Measurements from ENCODE around the gene USP31.
"Not testable (repeated sequence)": the region's sequence is repeated elsewhere in the genome, so short reads cannot be mapped to it uniquely, and the experiment has no call there.

The USP31 gene

GRCh38 chr16:23145608-23146007 lies 3.6 kb downstream of the USP31 start:
- peaks cover 25% of the 10 kb centered on the region for H3K4me1 Mint-ChIP-seq
- no peak for ATAC-seq

GRCh38 chr16:23145186-23145585 lies 4.1 kb downstream of the USP31 start:
- peak overlapping the region; percentile 7 for H3K27ac Mint-ChIP-seq
- H3K9me3 Mint-ChIP-seq, result no peaks in the 10 kb centered on the region
- DNase-seq (ENCODE audit: low spot score in 2 of 2) (peak in 1 of 2 donors; percentile 22), ATAC-seq (no peak)
- no peak overlapping the region for H3K4me3 Mint-ChIP-seq
- H3K36me3 Mint-ChIP-seq, result peaks cover 11% of the 10 kb centered on the region
- peaks cover 23% of the 10 kb centered on the region for H3K4me1 Mint-ChIP-seq

More at GRCh38 chr16:23145608-23146007, 3.6 kb downstream of the USP31 start:
- Mint-ChIP-seq H3K4me3 (no peak overlapping the region), H3K36me3 (peaks cover 11% of the 10 kb centered on the region), H3K9me3 (no peaks in the 10 kb centered on the region), H3K27ac (no peak overlapping the region)
- no peak for DNase-seq (ENCODE audit: low spot score in 2 of 2)

- H3K27ac Mint-ChIP-seq; H3K4me3 Mint-ChIP-seq; H3K9me3 Mint-ChIP-seq; DNase-seq (ENCODE audit: low spot score in 2 of 2); ATAC-seq: not testable (repeated sequence)
- H3K36me3 Mint-ChIP-seq, result peaks cover 11% of the 10 kb centered on the region
- H3K4me1 Mint-ChIP-seq, result peaks cover 15% of the 10 kb centered on the region
These were observed 4.9 kb downstream of the USP31 start for GRCh38 chr16:23144393-23144792.

- peaks cover 18% of the 10 kb centered on the region for H3K4me1 Mint-ChIP-seq
- no peak overlapping the region for H3K4me3 Mint-ChIP-seq
- no peak overlapping the region for H3K27ac Mint-ChIP-seq
- H3K36me3 Mint-ChIP-seq, result peaks cover 10% of the 10 kb centered on the region
- peak in 1 of 2 donors; percentile 3 for DNase-seq (ENCODE audit: low spot score in 2 of 2)
- H3K9me3 Mint-ChIP-seq, result peaks cover 5% of the 10 kb centered on the region
- no peak for ATAC-seq
These were observed 5.9 kb downstream of the USP31 start for GRCh38 chr16:23143391-23143790.

- DNase-seq (ENCODE audit: low spot score in 2 of 2), result no peak
- H3K4me3 Mint-ChIP-seq, result no peak overlapping the region
- no peak for ATAC-seq
- H3K9me3 Mint-ChIP-seq, result peaks cover 10% of the 10 kb centered on the region
- H3K27ac Mint-ChIP-seq, result no peak overlapping the region
- H3K36me3 Mint-ChIP-seq, result no peaks in the 10 kb centered on the region
- peaks cover 11% of the 10 kb centered on the region for H3K4me1 Mint-ChIP-seq
These were observed 7.1 kb downstream of the USP31 start for GRCh38 chr16:23141959-23142740.

GRCh38 chr16:23141500-23141899 lies 7.8 kb downstream of the USP31 start:
- Mint-ChIP-seq H3K36me3 (no peaks in the 10 kb centered on the region), H3K9me3 (peaks cover 10% of the 10 kb centered on the region), H3K27ac (no peak overlapping the region), H3K4me3 (no peak overlapping the region), H3K4me1 (peaks cover 6% of the 10 kb centered on the region)
- no peak for ATAC-seq
- DNase-seq (ENCODE audit: low spot score in 2 of 2), result no peak

- Mint-ChIP-seq H3K4me1 (peaks cover 6% of the 10 kb centered on the region), H3K36me3 (no peaks in the 10 kb centered on the region), H3K27ac (no peak overlapping the region), H3K9me3 (peaks cover 10% of the 10 kb centered on the region), H3K4me3 (no peak overlapping the region)
- ATAC-seq, result no peak
- DNase-seq (ENCODE audit: low spot score in 2 of 2), result no peak
These were observed 8.2 kb downstream of the USP31 start for GRCh38 chr16:23141033-23141432.

- peaks cover 10% of the 10 kb centered on the region for H3K9me3 Mint-ChIP-seq
- DNase-seq (ENCODE audit: low spot score in 2 of 2) (no peak), ATAC-seq (no peak)
- no peak overlapping the region for H3K27ac Mint-ChIP-seq
- no peaks in the 10 kb centered on the region for H3K36me3 Mint-ChIP-seq
- peaks cover 6% of the 10 kb centered on the region for H3K4me1 Mint-ChIP-seq
- H3K4me3 Mint-ChIP-seq, result no peak overlapping the region
These were observed 9.1 kb downstream of the USP31 start for GRCh38 chr16:23140107-23140506.

- DNase-seq (ENCODE audit: low spot score in 2 of 2) (no peak), ATAC-seq (no peak)
- Mint-ChIP-seq H3K4me3 (no peak overlapping the region), H3K9me3 (peaks cover 10% of the 10 kb centered on the region), H3K27ac (no peak overlapping the region), H3K36me3 (no peaks in the 10 kb centered on the region), H3K4me1 (peaks cover 12% of the 10 kb centered on the region)
These were observed 11.4 kb downstream of the USP31 start for GRCh38 chr16:23137818-23138217.

- Mint-ChIP-seq H3K27ac (no peak overlapping the region), H3K4me1 (peaks cover 17% of the 10 kb centered on the region), H3K36me3 (no peaks in the 10 kb centered on the region), H3K4me3 (no peak overlapping the region), H3K9me3 (peaks cover 10% of the 10 kb centered on the region)
- ATAC-seq (no peak), DNase-seq (ENCODE audit: low spot score in 2 of 2) (no peak)
These were observed 12.0 kb downstream of the USP31 start for GRCh38 chr16:23137256-23137655.

GRCh38 chr16:23134274-23134673 lies 15.0 kb downstream of the USP31 start:
- DNase-seq (ENCODE audit: low spot score in 2 of 2) (no peak), ATAC-seq (no peak)
- peaks cover 10% of the 10 kb centered on the region for H3K9me3 Mint-ChIP-seq
- no peaks in the 10 kb centered on the region for H3K36me3 Mint-ChIP-seq
- no peak overlapping the region for H3K4me3 Mint-ChIP-seq
- H3K27ac Mint-ChIP-seq, result no peak overlapping the region
- peaks cover 18% of the 10 kb centered on the region for H3K4me1 Mint-ChIP-seq

- no peaks in the 10 kb centered on the region for H3K36me3 Mint-ChIP-seq
- H3K27ac Mint-ChIP-seq, result no peak overlapping the region
- ATAC-seq (no peak), DNase-seq (ENCODE audit: low spot score in 2 of 2) (no peak)
- peaks cover 4% of the 10 kb centered on the region for H3K9me3 Mint-ChIP-seq
- H3K4me3 Mint-ChIP-seq, result no peak overlapping the region
- peaks cover 11% of the 10 kb centered on the region for H3K4me1 Mint-ChIP-seq
These were observed 16.3 kb downstream of the USP31 start for GRCh38 chr16:23132775-23133463.

- peaks cover 11% of the 10 kb centered on the region for H3K4me1 Mint-ChIP-seq
- no peaks in the 10 kb centered on the region for H3K36me3 Mint-ChIP-seq
- no peaks in the 10 kb centered on the region for H3K9me3 Mint-ChIP-seq
- H3K27ac Mint-ChIP-seq, result no peak overlapping the region
- ATAC-seq (no peak), DNase-seq (ENCODE audit: low spot score in 2 of 2) (no peak)
- H3K4me3 Mint-ChIP-seq, result no peak overlapping the region
These were observed 17.2 kb downstream of the USP31 start for GRCh38 chr16:23131931-23132621.

- no peak overlapping the region for H3K27ac Mint-ChIP-seq
- H3K9me3 Mint-ChIP-seq, result no peaks in the 10 kb centered on the region
- DNase-seq (ENCODE audit: low spot score in 2 of 2), result no peak
- no peak for ATAC-seq
- H3K36me3 Mint-ChIP-seq, result no peaks in the 10 kb centered on the region
- H3K4me3 Mint-ChIP-seq, result no peak overlapping the region
- H3K4me1 Mint-ChIP-seq, result peaks cover 11% of the 10 kb centered on the region
These were observed 17.8 kb downstream of the USP31 start for GRCh38 chr16:23131436-23131835.

- H3K4me3 Mint-ChIP-seq, result no peak overlapping the region
- no peaks in the 10 kb centered on the region for H3K36me3 Mint-ChIP-seq
- H3K27ac Mint-ChIP-seq, result no peak overlapping the region
- no peak for DNase-seq (ENCODE audit: low spot score in 2 of 2)
- peaks cover 11% of the 10 kb centered on the region for H3K4me1 Mint-ChIP-seq
- no peaks in the 10 kb centered on the region for H3K9me3 Mint-ChIP-seq
- no peak for ATAC-seq
These were observed 18.2 kb downstream of the USP31 start for GRCh38 chr16:23131036-23131435.

All from stimulated activated effector memory CD8-positive, alpha-beta T cell treated with anti-CD3 and anti-CD28 coated beads, Interleukin-12 subunit alpha, Interleukin-12 subunit beta, amount 100 ng/mL, for 72 hours (primary cell).